ENCODE results near the gene CNTNAP2.

CNTNAP2 gene

GRCh38 chr7:147060070-147060469 lies 943.5 kb downstream of the CNTNAP2 start:
- no peak for DNase-seq (ENCODE audit: low read depth)
- no peak overlapping the region for H3K4me3 ChIP-seq (ENCODE audit: control insufficient read depth, low read depth, low read length)
- TF ChIP-seq CTCF (conservative IDR thresholded peaks at IDR 0.05; ENCODE audit: control insufficient read depth, insufficient read depth, low read depth, low read length), result no peak

- no peak for TF ChIP-seq CTCF (conservative IDR thresholded peaks at IDR 0.05; ENCODE audit: control insufficient read depth, insufficient read depth, low read depth, low read length)
- DNase-seq (ENCODE audit: low read depth), result no peak
- no peak overlapping the region for H3K4me3 ChIP-seq (ENCODE audit: control insufficient read depth, low read depth, low read length)
These were observed 946.3 kb downstream of the CNTNAP2 start for GRCh38 chr7:147062897-147063296.

- TF ChIP-seq CTCF (conservative IDR thresholded peaks at IDR 0.05; ENCODE audit: control insufficient read depth, insufficient read depth, low read depth, low read length), result no peak
- H3K4me3 ChIP-seq (ENCODE audit: control insufficient read depth, low read depth, low read length), result no peak overlapping the region
- no peak for DNase-seq (ENCODE audit: low read depth)
These were observed 952.2 kb downstream of the CNTNAP2 start for GRCh38 chr7:147068842-147069241.

- no peak for DNase-seq (ENCODE audit: low read depth)
- no peak overlapping the region for H3K4me3 ChIP-seq (ENCODE audit: control insufficient read depth, low read depth, low read length)
- no peak for TF ChIP-seq CTCF (conservative IDR thresholded peaks at IDR 0.05; ENCODE audit: control insufficient read depth, insufficient read depth, low read depth, low read length)
These were observed 953.2 kb downstream of the CNTNAP2 start for GRCh38 chr7:147069771-147070170.

- H3K4me3 ChIP-seq (ENCODE audit: control insufficient read depth, low read depth, low read length), result no peak overlapping the region
- no peak for DNase-seq (ENCODE audit: low read depth)
- TF ChIP-seq CTCF (conservative IDR thresholded peaks at IDR 0.05; ENCODE audit: control insufficient read depth, insufficient read depth, low read depth, low read length), result no peak
These were observed 954.3 kb downstream of the CNTNAP2 start for GRCh38 chr7:147070886-147071285.

GRCh38 chr7:147071536-147071935 lies 954.9 kb downstream of the CNTNAP2 start:
- no peak overlapping the region for H3K4me3 ChIP-seq (ENCODE audit: control insufficient read depth, low read depth, low read length)
- no peak for TF ChIP-seq CTCF (conservative IDR thresholded peaks at IDR 0.05; ENCODE audit: control insufficient read depth, insufficient read depth, low read depth, low read length)
- no peak for DNase-seq (ENCODE audit: low read depth)

GRCh38 chr7:147078312-147078711 lies 961.7 kb downstream of the CNTNAP2 start:
- no peak for TF ChIP-seq CTCF (conservative IDR thresholded peaks at IDR 0.05; ENCODE audit: control insufficient read depth, insufficient read depth, low read depth, low read length)
- no peak overlapping the region for H3K4me3 ChIP-seq (ENCODE audit: control insufficient read depth, low read depth, low read length)
- DNase-seq (ENCODE audit: low read depth), result no peak

All from fibroblast of mammary gland (primary cell).